HCT116 (cell line): ENCODE data around the gene GSTA4. TPM values are rescaled to one million over a fixed set of nuclear protein-coding genes. Genes with fewer than 3 reads are reported as not detected.
"Not testable (repeated sequence)": the region's sequence is repeated elsewhere in the genome, so short reads cannot be mapped to it uniquely, and the experiment has no call there.

Experiments used
- ATAC-seq: fragments of 200-7000 bp; cut with Tn5 transposase; 2 replicates; pipeline ENCODE4 v1.9.1; 2020; ENCODE audit warnings: mild to moderate bottlenecking, moderate library complexity
- Bru-seq: library from RNA; stranded (reverse); fragments of 400-500 nt; gene quantifications from one replicate; lab custom pipeline; 2021; lab: Mats Ljungman, UMichigan
- BruChase-seq, 2 experiments: library from RNA; stranded (reverse); fragments of 400-500 nt; gene quantifications; one replicate each; lab custom pipeline; 2021; lab: Mats Ljungman, UMichigan
- BruUV-seq: library from RNA; stranded (reverse); fragments of 400-500 nt; replicated peaks from 2 replicates; lab custom pipeline; 2021; lab: Mats Ljungman, UMichigan
- CTCF ChIA-PET: fragments of 300-600 bp; sonication (Branson Sonifier 250); formaldehyde crosslinking; loops from one replicate; lab custom pipeline; 2021; ENCODE audit warnings: antibody characterized with exemption; lab: Charles Lee
- POLR2A ChIA-PET: fragments of 300-600, 350-600 bp; sonication (Branson Sonifier 250); formaldehyde crosslinking; loops from one replicate; lab custom pipeline; 2021; ENCODE audit warnings: antibody characterized with exemption; lab: Charles Lee
- RAD21 ChIA-PET, 2 experiments: fragments of 300-600 bp; sonication (Branson Sonifier 250); formaldehyde crosslinking; loops; one replicate each; lab custom pipeline; 2023; ENCODE audit warnings: low total read pairs in 2 of 2; ENCODE audit not compliant: uncharacterized antibody in 2 of 2, unreplicated experiment in 2 of 2, low non-redundant PET in 1 of 2; lab: Charles Lee
- DNase-seq: peaks from one replicate; pipeline ENCODE4 v3.0.0-alpha.2; 2010; ENCODE audit warnings: low read depth, low spot score
- H2AFZ ChIP-seq: fragments of 200-600 bp; shearing (Covaris generic), sonication (generic); 2 replicates; pipeline ENCODE4 v1.6.1; 2017; ENCODE audit warnings: low read depth, mixed run types, mixed read lengths, antibody characterized with exemption, low read length; ENCODE audit not compliant: poor library complexity, severe bottlenecking
- H3K27ac ChIP-seq: 2 replicates; pipeline ENCODE4 v1.5.1; 2012; ENCODE audit warnings: low read depth, low read length
- H3K27me3 ChIP-seq: fragments of 200-600 bp; sonication (generic); 2 replicates; pipeline ENCODE4 v1.6.1; 2016; ENCODE audit warnings: mixed run types, low read length, mixed read lengths; ENCODE audit not compliant: insufficient read depth
- H3K36me3 ChIP-seq, 2 experiments: fragments of 200-500 bp in 1 of 2; fragments of 200-600 bp in 1 of 2; sonication (Bioruptor generic) in 1 of 2; sonication (generic) in 1 of 2; 2 replicates each; pipeline versions ENCODE4 v1.5.1 to v1.6.1; 2014 to 2016; ENCODE audit warnings: low read length in 2 of 2, inconsistent platforms in 1 of 2, mixed read lengths in 1 of 2, mixed run types in 1 of 2; ENCODE audit not compliant: insufficient read depth in 2 of 2, control insufficient read depth in 1 of 2
- H3K4me1 ChIP-seq, 2 experiments: fragments of 200-600 bp in 1 of 2; sonication (generic) in 1 of 2; 2 replicates each; pipeline versions ENCODE4 v1.5.1 to v1.6.1; 2012 to 2017; ENCODE audit warnings: low read length in 2 of 2, inconsistent platforms in 1 of 2, mild to moderate bottlenecking in 1 of 2, mixed read lengths in 1 of 2, mixed run types in 1 of 2, moderate library complexity in 1 of 2; ENCODE audit not compliant: insufficient read depth in 2 of 2, control insufficient read depth in 1 of 2
- H3K4me2 ChIP-seq: fragments of 200-600 bp; sonication (generic); 2 replicates; pipeline ENCODE4 v1.6.1; 2017; ENCODE audit warnings: mixed run types, low read length, mixed read lengths
- H3K4me3 ChIP-seq, 2 experiments: fragments of 200-600 bp in 1 of 2; sonication (generic) in 1 of 2; replicated peaks in 1 of 2; 2 replicates each; pipeline ENCODE4 v1.5.1; 2011 to 2016; ENCODE audit warnings: low read length in 2 of 2, control low read depth in 1 of 2, low read depth in 1 of 2, mild to moderate bottlenecking in 1 of 2, mixed read lengths in 1 of 2, mixed run types in 1 of 2
- H3K79me2 ChIP-seq: fragments of 200-600 bp; sonication (generic); 2 replicates; pipeline ENCODE4 v1.6.1; 2017; ENCODE audit warnings: mild to moderate bottlenecking, mixed run types, low read length, moderate library complexity, mixed read lengths; ENCODE audit not compliant: insufficient read depth
- H3K9ac ChIP-seq: fragments of 200-600 bp; sonication (generic); 2 replicates; pipeline ENCODE4 v1.6.1; 2016; ENCODE audit warnings: low read length, mixed read lengths
- H3K9me2 ChIP-seq: fragments of 200-600 bp; sonication (generic), shearing (Covaris generic); 2 replicates; pipeline ENCODE4 v1.6.1; 2017; ENCODE audit warnings: mixed run types, mild to moderate bottlenecking, moderate library complexity; ENCODE audit not compliant: insufficient read depth
- H3K9me3 ChIP-seq, 2 experiments: fragments of 200-500 bp in 1 of 2; fragments of 200-600 bp in 1 of 2; sonication (Bioruptor generic) in 1 of 2; sonication (generic) in 1 of 2; 2 replicates each; pipeline ENCODE4 v1.6.1; 2014 to 2017; ENCODE audit warnings: low read length in 2 of 2, mixed read lengths in 2 of 2, inconsistent platforms in 1 of 2, low read depth in 1 of 2, mild to moderate bottlenecking in 1 of 2, mixed run types in 1 of 2, moderate library complexity in 1 of 2; ENCODE audit not compliant: control insufficient read depth in 1 of 2, insufficient read depth in 1 of 2
- H4K20me1 ChIP-seq: fragments of 200-600 bp; sonication (generic), shearing (Covaris generic); 2 replicates; pipeline ENCODE4 v1.6.1; 2017; ENCODE audit warnings: mixed run types, mild to moderate bottlenecking, moderate library complexity; ENCODE audit not compliant: insufficient read depth
- CBX3 ChIP-seq: IDR thresholded peaks from 2 replicates; pipeline ENCODE4 v1.6.1; 2012; ENCODE audit warnings: low read depth
- FOSL1 ChIP-seq: IDR thresholded peaks from 2 replicates; pipeline ENCODE4 v1.6.1; 2012; ENCODE audit warnings: low read depth
- POLR2A ChIP-seq: IDR thresholded peaks from 2 replicates; pipeline ENCODE4 v1.7.0; 2011; ENCODE audit warnings: borderline replicate concordance; ENCODE audit not compliant: insufficient read depth, insufficient read length; ENCODE audit errors: extremely low read depth
- POLR2AphosphoS5 ChIP-seq: IDR thresholded peaks from 2 replicates; pipeline ENCODE4 v1.6.1; 2011; ENCODE audit warnings: mild to moderate bottlenecking, low read depth, low read length, moderate library complexity
- RAD21 ChIP-seq: IDR thresholded peaks from 2 replicates; pipeline ENCODE4 v1.6.1; 2012; ENCODE audit warnings: low read depth, mild to moderate bottlenecking
- SP1 ChIP-seq: IDR thresholded peaks from 2 replicates; pipeline ENCODE4 v1.6.1; 2012; ENCODE audit warnings: low read depth
- YY1 ChIP-seq: IDR thresholded peaks from 2 replicates; pipeline ENCODE4 v1.6.1; 2011; ENCODE audit warnings: low read length, low read depth, moderate library complexity, mild to moderate bottlenecking; ENCODE audit not compliant: insufficient replicate concordance; ENCODE audit errors: extremely low read depth
- intact Hi-C: fragments of 100-400 bp; cut with micrococcal nuclease; formaldehyde crosslinking; loops from 2 replicates; pipeline ENCODE4 v1.10.0; 2022
- long read RNA-seq: library from polyadenylated mRNA; unstranded; transcript quantifications from one replicate; pipeline ENCODE4 v2.0.0, GENCODE V29; 2021; ENCODE audit not compliant: unreplicated experiment
- polyA plus RNA-seq: library from polyadenylated mRNA; unstranded; fragments of >200 nt; gene quantifications from 2 replicates; pipeline ENCODE4 v1.2.1, GENCODE V29; 2012; ENCODE audit warnings: missing spikeins
- total RNA-seq: library from RNA; stranded (reverse); gene quantifications from one replicate; pipeline ENCODE4 v1.2.1, GENCODE V29; 2021; ENCODE audit not compliant: unreplicated experiment
- TF ChIP-seq, protein P1 (sequence below): IDR thresholded peaks from 2 replicates; pipeline ENCODE4 v1.6.1; 2012
- TF ChIP-seq, protein P2 (sequence below), 3 experiments: fragments of 200-600 bp in 1 of 3; sonication (generic) in 1 of 3; IDR thresholded peaks in 2 of 3; conservative IDR thresholded peaks in 1 of 3; 2 replicates each; pipeline ENCODE4 v1.5.1; 2012 to 2017; ENCODE audit warnings: low read depth in 2 of 3, low read length in 2 of 3, antibody characterized with exemption in 1 of 3, borderline replicate concordance in 1 of 3, control low read depth in 1 of 3, mild to moderate bottlenecking in 1 of 3, mixed read lengths in 1 of 3, mixed run types in 1 of 3, moderate library complexity in 1 of 3; ENCODE audit not compliant: insufficient read depth in 1 of 3
- TF ChIP-seq, protein P3 (sequence below): IDR thresholded peaks from 2 replicates; pipeline ENCODE4 v1.6.1; 2012

GSTA4 gene, protein sequence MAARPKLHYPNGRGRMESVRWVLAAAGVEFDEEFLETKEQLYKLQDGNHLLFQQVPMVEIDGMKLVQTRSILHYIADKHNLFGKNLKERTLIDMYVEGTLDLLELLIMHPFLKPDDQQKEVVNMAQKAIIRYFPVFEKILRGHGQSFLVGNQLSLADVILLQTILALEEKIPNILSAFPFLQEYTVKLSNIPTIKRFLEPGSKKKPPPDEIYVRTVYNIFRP
- total RNA-seq (2.2 TPM), Bru-seq, nascent RNA (percentile 40 among the genes with signal in this experiment), BruChase-seq, experiment 1, labeled RNA remaining after a 6-hour chase (percentile 27 among the genes with signal in this experiment), BruChase-seq, experiment 2, labeled RNA remaining after a 2-hour chase (percentile 45 among the genes with signal in this experiment)
- 0.40 and 0.98 TPM in 2 replicates for polyA plus RNA-seq
- long read RNA-seq, partial matches to known transcripts = 0 of 2 reads
- long read RNA-seq, other reads (novel, unspliced or antisense) = 0 of 2 reads

DNA sequence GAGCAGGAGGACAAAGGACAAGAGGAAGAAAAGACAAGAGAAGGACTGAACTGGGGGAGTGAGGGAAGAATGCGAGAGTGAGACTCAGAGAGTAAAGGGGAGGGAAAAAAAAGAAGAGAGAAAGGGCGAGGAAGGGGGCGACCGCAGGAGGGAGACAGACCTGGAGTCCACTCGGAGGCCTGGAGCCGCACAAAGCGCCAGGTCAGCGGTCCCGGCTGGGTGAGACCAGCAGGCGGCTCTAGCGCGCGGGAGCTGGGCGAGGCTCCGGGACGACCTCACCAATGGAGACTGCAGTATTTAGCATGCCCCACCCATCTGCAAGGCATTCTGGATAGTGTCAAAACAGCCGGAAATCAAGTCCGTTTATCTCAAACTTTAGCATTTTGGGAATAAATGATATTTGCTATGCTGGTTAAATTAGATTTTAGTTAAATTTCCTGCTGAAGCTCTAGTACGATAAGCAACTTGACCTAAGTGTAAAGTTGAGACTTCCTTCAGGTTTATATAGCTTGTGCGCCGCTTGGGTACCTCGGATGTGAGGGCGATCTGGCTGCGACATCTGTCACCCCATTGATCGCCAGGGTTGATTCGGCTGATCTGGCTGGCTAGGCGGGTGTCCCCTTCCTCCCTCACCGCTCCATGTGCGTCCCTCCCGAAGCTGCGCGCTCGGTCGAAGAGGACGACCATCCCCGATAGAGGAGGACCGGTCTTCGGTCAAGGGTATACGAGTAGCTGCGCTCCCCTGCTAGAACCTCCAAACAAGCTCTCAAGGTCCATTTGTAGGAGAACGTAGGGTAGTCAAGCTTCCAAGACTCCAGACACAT lies at the start of gene GSTA4:
TSS of gene GSTA4 (minus strand) at position 196 of the 824 bp plus-strand sequence. CDS start 1,041 bp downstream, outside the sequence.
- RAD21 ChIA-PET = interaction anchor here in 1 of 2 experiments (0.5 to 1.0 kb wide), 2 partner anchors 172 to 263 kb away, joined by 3 to 4 read pairs; no protein-coding TSS in a partner anchor
- H2AFZ ChIP-seq = peak within 1 kb of the TSS; percentile 100
- peak; percentile 28; the same call in 1 of the 2 replicates for TF ChIP-seq FOSL1
- TF ChIP-seq, protein P1, sequence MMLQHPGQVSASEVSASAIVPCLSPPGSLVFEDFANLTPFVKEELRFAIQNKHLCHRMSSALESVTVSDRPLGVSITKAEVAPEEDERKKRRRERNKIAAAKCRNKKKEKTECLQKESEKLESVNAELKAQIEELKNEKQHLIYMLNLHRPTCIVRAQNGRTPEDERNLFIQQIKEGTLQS = peak; percentile 93
- TF ChIP-seq RAD21 = peak; percentile 70
- TF ChIP-seq POLR2AphosphoS5 = peak; percentile 69
- TF ChIP-seq, protein P2, sequence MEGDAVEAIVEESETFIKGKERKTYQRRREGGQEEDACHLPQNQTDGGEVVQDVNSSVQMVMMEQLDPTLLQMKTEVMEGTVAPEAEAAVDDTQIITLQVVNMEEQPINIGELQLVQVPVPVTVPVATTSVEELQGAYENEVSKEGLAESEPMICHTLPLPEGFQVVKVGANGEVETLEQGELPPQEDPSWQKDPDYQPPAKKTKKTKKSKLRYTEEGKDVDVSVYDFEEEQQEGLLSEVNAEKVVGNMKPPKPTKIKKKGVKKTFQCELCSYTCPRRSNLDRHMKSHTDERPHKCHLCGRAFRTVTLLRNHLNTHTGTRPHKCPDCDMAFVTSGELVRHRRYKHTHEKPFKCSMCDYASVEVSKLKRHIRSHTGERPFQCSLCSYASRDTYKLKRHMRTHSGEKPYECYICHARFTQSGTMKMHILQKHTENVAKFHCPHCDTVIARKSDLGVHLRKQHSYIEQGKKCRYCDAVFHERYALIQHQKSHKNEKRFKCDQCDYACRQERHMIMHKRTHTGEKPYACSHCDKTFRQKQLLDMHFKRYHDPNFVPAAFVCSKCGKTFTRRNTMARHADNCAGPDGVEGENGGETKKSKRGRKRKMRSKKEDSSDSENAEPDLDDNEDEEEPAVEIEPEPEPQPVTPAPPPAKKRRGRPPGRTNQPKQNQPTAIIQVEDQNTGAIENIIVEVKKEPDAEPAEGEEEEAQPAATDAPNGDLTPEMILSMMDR (IDR thresholded peaks at IDR 0.05 in 2 of 3, conservative IDR thresholded peaks at IDR 0.05 in 1 of 3; ENCODE audit: borderline replicate concordance in 1 of 3, insufficient read depth in 1 of 3, low read depth in 2 of 3, low read length in 2 of 3) = peak; percentile 63 to 95 (median 65)
- peak; percentile 74 for TF ChIP-seq CBX3
- peak; percentile 20 for TF ChIP-seq POLR2A
- TF ChIP-seq YY1 = peak; percentile 21
- TF ChIP-seq, protein P3, sequence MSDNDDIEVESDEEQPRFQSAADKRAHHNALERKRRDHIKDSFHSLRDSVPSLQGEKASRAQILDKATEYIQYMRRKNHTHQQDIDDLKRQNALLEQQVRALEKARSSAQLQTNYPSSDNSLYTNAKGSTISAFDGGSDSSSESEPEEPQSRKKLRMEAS = peak; percentile 65
- TF ChIP-seq SP1 = peak; percentile 52
- TF ChIP-seq, all 23 proteins: peak for 10; not testable (repeated sequence) for 13

More for the DNA sequence above, at the start of gene GSTA4:
- peak within 1 kb of the TSS; percentile 85 for H3K4me2 ChIP-seq
- not testable (repeated sequence) for BruUV-seq, H4K20me1 ChIP-seq, H3K9me3 ChIP-seq, H3K79me2 ChIP-seq, H3K36me3 ChIP-seq, H3K27me3 ChIP-seq, H3K9me2 ChIP-seq
- POLR2A ChIA-PET = interaction anchor here (0.9 to 1.8 kb wide), 4 partner anchors 9 to 68 kb away, joined by 3 to 5 read pairs (median 3); no protein-coding TSS in a partner anchor
- H3K27ac ChIP-seq = peak within 1 kb of the TSS; percentile 2; the same call in 1 of the 2 replicates
- peak within 1 kb of the TSS; percentile 35 for H3K9ac ChIP-seq
- peak within 1 kb of the TSS; percentile 30 to 51 for H3K4me3 ChIP-seq
- CTCF ChIA-PET = interaction anchor here (0.6 to 1.5 kb wide), 7 partner anchors 11 to 118 kb away, joined by 3 to 5 read pairs (median 3); partner anchors contain the start of gene FBXO9
- DNase-seq (peak; percentile 97), ATAC-seq (peak; percentile 97)
- peaks cover 12 to 27% of the 10 kb centered on the region in 2 experiments for H3K4me1 ChIP-seq
- intact Hi-C loops = loop anchor here (1.0 to 10.0 kb wide), 3 partner anchors 112 to 490 kb away; no protein-coding TSS in a partner anchor
